ENCODE data around the gene POTEE. TPM values are rescaled to one million over a fixed set of nuclear protein-coding genes. Genes with fewer than 3 reads are reported as not detected.
"Not testable (repeated sequence)": the region's sequence is repeated elsewhere in the genome, so short reads cannot be mapped to it uniquely, and the experiment has no call there.

POTEE gene
- total RNA-seq: 0.32 TPM in 1 of 2 replicates, not detected in the other

GRCh38 chr2:131209030-131209772 lies at the start of gene POTEE:
POTEE (plus strand) TSS chr2:131209536; CDS start chr2:131218403, 8,867 bp downstream.
- not testable (repeated sequence) for DNase-seq (ENCODE audit: low read depth); H3K4me3 ChIP-seq (ENCODE audit: low read depth, low read length)

GRCh38 chr2:131165562-131165961 lies 43.8 kb upstream of the POTEE start:
- H3K4me3 ChIP-seq (ENCODE audit: low read depth, low read length); DNase-seq (ENCODE audit: low read depth): not testable (repeated sequence)

DNA sequence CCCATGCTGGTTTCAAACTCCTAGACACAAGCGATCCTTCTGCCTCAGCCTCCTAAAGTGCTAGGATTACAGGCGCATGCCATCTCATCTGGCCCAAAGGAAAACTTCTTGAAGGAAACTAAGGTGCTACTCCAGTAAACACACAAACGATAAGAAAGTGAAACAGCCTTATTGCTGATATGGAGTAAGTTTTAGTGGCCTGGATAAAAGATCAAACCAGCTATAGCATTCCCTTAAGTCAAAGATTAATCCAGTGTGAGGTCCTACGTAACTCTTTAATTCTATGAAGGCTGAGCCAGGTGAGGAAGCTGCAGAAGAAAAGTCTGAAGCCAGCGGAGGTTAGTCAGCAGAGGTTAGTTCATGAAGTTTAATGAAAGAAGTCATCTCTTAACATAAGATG lies 40.8 kb upstream of the POTEE start:
- TF ChIP-seq, protein P1, sequence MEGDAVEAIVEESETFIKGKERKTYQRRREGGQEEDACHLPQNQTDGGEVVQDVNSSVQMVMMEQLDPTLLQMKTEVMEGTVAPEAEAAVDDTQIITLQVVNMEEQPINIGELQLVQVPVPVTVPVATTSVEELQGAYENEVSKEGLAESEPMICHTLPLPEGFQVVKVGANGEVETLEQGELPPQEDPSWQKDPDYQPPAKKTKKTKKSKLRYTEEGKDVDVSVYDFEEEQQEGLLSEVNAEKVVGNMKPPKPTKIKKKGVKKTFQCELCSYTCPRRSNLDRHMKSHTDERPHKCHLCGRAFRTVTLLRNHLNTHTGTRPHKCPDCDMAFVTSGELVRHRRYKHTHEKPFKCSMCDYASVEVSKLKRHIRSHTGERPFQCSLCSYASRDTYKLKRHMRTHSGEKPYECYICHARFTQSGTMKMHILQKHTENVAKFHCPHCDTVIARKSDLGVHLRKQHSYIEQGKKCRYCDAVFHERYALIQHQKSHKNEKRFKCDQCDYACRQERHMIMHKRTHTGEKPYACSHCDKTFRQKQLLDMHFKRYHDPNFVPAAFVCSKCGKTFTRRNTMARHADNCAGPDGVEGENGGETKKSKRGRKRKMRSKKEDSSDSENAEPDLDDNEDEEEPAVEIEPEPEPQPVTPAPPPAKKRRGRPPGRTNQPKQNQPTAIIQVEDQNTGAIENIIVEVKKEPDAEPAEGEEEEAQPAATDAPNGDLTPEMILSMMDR (IDR thresholded peaks at IDR 0.05; ENCODE audit: insufficient read depth, low read depth, low read length): no peak
- H3K4me3 ChIP-seq (ENCODE audit: low read depth, low read length): no peak overlapping the region
- no peak for DNase-seq (ENCODE audit: low read depth)

DNA sequence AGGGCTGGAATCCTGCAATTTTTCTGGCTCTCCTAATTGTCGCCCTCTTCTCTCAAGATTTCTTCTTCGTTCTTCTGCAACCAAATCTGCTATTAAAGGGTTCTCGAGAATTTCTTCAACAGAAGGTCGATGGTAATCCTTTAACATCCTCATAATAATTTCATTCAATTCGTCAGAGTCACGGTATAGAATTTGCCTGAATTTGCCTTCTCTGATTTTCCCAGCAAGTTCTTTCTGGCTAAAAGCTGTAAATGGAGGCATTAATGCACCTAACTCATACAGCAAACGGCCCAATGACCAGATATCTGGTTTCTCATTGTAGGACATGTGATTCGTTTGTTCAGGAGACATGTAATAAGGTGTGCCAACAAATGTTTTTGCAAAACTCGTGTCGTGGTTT lies 31.3 kb upstream of the POTEE start:
- H3K4me3 ChIP-seq (ENCODE audit: low read depth, low read length); DNase-seq (ENCODE audit: low read depth): not testable (repeated sequence)

GRCh38 chr2:131178721-131179418 lies 30.5 kb upstream of the POTEE start:
- H3K4me3 ChIP-seq (ENCODE audit: low read depth, low read length); DNase-seq (ENCODE audit: low read depth): not testable (repeated sequence)

DNA sequence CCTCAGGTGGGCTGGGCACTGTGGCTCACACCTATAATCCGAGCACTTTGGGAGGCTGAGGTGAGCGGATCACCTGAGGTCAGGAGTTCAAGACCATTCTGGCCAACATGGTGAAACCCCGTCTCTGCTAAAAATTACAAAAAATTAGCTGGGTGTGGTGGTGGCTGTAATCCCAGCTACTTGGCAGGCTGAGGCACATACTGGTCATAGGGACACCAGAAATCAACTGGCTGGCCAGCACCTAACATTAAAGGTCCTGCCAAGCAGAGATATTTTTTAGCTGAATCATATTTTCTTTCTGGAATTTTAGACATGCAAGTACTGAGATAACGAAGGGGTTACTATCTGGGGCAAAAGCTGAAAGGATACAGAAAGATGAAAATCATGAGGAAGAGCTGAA lies 27.9 kb upstream of the POTEE start:
- H3K4me3 ChIP-seq (ENCODE audit: low read depth, low read length); DNase-seq (ENCODE audit: low read depth): not testable (repeated sequence)

- not testable (repeated sequence) for H3K4me3 ChIP-seq (ENCODE audit: low read depth, low read length); DNase-seq (ENCODE audit: low read depth)
Observed at GRCh38 chr2:131193421-131193820, 15.9 kb upstream of the POTEE start.

DNA sequence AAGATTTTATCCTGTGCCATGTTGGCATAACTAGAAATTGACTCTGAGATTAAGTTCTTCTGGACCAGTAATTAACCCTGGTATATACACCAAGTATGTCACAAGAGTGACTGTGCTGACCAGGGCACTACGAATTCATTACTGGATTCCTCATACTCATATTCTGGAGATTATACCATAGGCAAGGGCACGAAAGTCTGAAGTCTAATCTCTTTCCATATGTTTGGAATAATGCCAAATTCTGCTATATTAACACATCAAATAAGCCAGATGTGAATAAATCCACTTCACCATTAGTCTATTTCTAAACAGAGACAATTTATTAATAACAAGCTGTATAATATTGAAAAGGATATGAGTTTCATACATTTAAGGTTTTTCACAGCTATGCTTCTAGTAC lies 13.2 kb upstream of the POTEE start:
- H3K4me3 ChIP-seq (ENCODE audit: low read depth, low read length); DNase-seq (ENCODE audit: low read depth): not testable (repeated sequence)

- TF ChIP-seq, protein P1 (IDR thresholded peaks at IDR 0.05; ENCODE audit: insufficient read depth, low read depth, low read length): no peak
- no peak for DNase-seq (ENCODE audit: low read depth)
- no peak overlapping the region for H3K4me3 ChIP-seq (ENCODE audit: low read depth, low read length)
Observed at GRCh38 chr2:131201098-131201497, 8.2 kb upstream of the POTEE start.

- DNase-seq (ENCODE audit: low read depth); H3K4me3 ChIP-seq (ENCODE audit: low read depth, low read length): not testable (repeated sequence)
Observed at GRCh38 chr2:131207839-131208238, 1.5 kb upstream of the POTEE start.

DNA sequence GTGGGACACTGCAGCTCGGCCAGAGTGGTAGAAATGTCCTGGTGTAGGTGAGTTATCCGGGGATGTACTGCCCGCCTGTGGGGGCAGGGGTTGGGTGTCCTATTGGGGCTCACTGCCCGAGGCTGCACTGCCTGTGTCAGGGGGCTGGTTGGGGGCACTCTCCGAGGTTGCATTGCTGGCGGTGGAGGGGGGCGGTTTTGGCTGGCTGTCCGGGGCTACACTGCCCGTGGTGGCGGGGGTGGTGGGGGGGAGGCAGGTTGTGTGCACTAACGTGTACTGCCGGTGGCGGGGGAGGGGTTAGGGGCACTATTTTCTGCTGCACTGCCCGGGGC lies 403 bp downstream of the POTEE start:
- DNase-seq (ENCODE audit: low read depth); H3K4me3 ChIP-seq (ENCODE audit: low read depth, low read length): not testable (repeated sequence)

GRCh38 chr2:131210434-131211211 lies 1.3 kb downstream of the POTEE start:
- DNase-seq (ENCODE audit: low read depth); H3K4me3 ChIP-seq (ENCODE audit: low read depth, low read length): not testable (repeated sequence)

- not testable (repeated sequence) for H3K4me3 ChIP-seq (ENCODE audit: low read depth, low read length); DNase-seq (ENCODE audit: low read depth)
Observed at GRCh38 chr2:131217238-131217986, 8.1 kb downstream of the POTEE start.

DNA sequence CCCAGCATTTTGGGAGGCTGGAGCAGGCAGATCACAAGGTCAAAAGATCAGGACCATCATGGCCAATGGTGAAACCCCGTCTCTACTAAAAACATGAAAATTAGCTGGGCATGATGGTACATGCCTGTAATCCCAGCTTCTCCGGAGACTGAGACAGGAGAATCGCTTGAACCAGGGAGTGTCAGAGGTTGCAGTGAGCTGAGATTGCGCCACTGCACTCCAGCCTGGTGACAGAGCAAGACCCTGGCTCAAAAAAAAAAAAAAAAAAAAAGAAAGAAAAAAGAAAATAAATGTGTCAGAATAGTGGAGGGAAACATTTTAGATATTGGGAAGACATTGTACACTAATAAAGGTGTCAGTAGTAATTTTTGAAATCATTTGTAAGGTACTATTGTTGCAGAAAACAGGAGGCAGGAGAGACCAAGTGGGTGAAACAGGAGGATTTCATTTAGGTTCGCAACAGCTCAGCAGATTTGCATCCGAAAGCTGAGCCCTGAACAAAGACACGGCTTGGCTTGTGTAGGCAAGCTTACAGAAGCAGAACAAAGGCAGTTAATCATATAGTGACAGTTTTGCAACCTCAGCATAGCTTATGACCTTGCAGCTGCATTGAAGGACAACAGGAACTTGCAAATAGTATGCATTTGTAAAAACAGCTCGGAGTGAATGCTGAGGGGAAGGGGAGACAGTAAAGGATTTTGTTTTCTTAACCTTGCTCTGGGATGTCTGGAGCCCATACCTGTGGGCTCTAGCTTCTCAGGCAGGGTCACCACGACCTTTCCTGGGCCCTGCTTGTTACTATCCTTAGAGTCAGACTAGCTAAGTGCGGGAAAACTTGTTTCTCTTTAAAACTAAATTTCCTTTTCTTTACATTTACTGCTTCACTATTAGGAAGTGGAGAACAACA lies 26.5 kb downstream of the POTEE start:
- not testable (repeated sequence) for H3K4me3 ChIP-seq (ENCODE audit: low read depth, low read length); DNase-seq (ENCODE audit: low read depth)
